ENCODE data around the gene UNC93B1.

UNC93B1 gene

GRCh38 chr11:68022531-68022930 lies 18.6 kb upstream of the UNC93B1 start:
- DNase-seq (ENCODE audit: low read depth), result no peak

DNA sequence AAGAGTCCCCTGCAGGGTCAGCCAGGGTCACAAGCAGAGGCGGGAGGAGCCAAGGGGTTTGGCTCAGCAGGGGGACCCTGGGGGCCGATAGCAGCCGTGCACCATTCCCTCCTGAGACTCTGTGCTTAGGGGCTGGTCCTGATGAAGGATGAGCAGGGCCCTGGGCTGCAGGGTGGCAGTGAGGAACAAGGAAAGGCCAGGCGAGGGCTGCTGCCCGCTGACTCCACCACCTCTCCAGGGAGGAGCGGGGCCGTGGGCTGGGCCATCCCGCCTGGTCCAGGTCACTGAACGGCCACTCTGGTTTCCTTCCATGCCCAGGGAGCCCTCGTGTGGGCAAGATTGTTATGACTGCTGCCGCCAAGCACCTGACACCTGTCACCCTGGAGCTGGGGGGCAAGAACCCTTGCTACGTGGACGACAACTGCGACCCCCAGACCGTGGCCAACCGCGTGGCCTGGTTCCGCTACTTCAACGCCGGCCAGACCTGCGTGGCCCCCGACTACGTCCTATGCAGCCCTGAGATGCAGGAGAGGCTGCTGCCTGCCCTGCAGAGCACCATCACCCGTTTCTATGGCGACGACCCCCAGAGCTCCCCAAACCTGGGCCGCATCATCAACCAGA lies 17.4 kb upstream of the UNC93B1 start:
- no peak for DNase-seq (ENCODE audit: low read depth)

DNA sequence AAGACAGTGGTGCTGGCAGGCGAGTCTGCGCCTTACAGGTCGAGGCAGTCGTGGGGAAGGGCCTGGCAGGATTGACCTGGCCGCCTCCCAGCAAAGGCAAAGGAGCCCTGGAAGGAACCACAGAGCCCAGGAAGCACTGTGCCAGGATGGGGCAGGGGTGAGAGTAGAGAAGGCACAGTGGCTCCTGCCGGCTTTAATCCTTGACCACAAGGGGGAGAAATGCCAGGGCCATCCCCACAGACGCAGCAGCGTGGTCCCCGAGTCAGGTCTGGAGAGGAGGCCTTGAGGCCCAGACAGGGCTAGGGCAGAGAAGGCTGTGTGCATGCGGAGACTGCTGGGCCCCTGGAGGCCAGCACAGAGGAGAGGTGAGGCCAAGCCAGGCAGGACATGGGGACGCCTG lies 16.7 kb upstream of the UNC93B1 start:
- DNase-seq (ENCODE audit: low read depth), result peak; percentile 44

GRCh38 chr11:68019486-68019885 lies 15.6 kb upstream of the UNC93B1 start:
- no peak for DNase-seq (ENCODE audit: low read depth)

GRCh38 chr11:68018730-68019190 lies 14.9 kb upstream of the UNC93B1 start:
- no peak for DNase-seq (ENCODE audit: low read depth)

DNA sequence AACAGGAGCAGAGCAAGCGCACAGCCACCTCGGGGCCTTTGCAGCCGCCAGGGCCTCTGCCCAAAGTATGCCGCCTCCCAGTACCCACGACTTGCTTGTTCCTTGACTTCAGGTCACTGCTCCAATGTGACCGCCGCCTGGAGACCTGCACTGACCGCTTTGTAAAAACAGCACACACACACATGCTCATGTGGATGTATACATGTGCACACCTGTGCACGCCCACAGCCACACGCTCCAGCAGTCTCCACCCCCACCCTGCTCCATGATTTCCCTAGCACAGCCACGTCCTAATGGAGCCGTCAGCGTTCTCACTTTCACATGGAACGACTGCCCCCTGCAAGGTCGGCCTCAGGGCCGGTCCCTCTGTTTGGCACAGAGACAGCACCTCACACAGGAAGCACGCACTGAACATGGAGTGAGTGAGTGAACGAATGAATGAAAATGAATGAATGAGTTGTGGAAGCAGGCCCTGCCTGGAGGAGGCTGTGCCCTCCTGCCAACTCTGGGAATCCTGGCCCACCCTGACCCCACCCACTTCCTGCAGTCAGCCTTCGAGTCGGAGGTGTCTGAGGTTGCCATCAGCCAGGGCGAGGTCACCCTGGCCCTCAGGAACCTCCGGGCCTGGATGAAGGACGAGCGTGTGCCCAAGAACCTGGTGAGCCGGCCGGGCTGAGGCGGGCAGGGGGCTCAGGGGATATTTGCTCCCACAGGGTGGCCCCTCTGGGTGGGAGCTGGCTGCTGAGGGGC lies 14.3 kb upstream of the UNC93B1 start:
- no peak for DNase-seq (ENCODE audit: low read depth)

- DNase-seq (ENCODE audit: low read depth), result no peak
Measured at GRCh38 chr11:68016904-68017817, 13.3 kb upstream of the UNC93B1 start.

DNA sequence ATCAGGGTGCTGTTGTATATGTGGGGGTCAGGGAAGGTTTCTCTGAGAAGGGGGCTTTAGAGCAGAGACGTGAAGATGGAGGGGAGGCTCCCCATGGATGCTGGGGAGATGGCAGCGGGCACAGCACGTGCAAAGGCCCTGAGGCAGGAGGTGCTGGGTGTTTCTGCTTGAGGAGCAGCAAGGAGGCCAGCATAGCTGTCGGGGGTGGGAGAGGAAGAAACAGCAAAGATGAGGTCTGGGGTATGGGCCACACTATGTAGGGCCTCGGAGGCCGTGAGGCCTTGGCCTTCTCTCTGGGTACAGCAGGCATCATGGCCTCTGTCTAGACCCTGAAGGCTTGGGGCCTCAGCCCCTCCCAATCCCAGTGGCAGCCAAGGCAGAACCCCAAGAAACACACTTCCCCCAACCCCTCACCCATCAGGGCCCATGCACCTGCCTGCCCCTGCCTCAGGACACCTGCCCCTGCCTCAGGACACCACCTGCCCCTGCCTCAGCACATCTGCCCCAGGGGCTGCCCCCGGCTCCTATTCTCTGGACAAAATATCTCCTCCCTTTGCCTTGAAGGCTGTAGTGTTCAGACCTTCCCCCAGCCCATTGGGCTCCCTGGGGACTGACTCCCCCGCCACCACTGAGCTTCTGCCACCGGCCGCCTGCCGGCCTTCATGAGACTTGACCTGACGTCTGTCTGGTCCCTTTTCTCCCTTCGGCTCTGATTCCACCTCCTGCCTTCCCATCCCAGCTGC lies 12.4 kb upstream of the UNC93B1 start:
- no peak for DNase-seq (ENCODE audit: low read depth)

DNA sequence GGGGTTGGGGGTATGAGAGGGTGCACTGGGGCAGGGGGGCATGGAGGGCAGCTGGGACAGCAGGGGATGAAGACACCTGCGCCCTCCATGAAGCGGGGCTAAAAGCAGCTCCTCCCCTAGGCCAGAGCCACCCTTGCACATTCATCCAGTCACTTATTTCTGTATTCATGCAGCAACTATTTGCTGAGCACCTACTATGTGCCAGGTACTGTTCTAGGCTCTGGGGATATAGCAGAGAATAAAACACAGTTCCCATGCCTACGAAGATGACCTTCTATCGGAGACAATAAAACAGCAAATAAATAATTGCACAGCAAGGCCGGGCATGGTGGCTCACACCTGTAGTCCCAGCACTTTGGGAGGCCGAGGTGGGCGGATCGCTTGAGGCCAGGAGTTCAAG lies 11.6 kb upstream of the UNC93B1 start:
- no peak for DNase-seq (ENCODE audit: low read depth)

GRCh38 chr11:68014947-68015447 lies 11.1 kb upstream of the UNC93B1 start:
- DNase-seq (ENCODE audit: low read depth), result no peak

- DNase-seq (ENCODE audit: low read depth), result peak; percentile 94
Measured at GRCh38 chr11:68014157-68014946, 10.5 kb upstream of the UNC93B1 start.

DNA sequence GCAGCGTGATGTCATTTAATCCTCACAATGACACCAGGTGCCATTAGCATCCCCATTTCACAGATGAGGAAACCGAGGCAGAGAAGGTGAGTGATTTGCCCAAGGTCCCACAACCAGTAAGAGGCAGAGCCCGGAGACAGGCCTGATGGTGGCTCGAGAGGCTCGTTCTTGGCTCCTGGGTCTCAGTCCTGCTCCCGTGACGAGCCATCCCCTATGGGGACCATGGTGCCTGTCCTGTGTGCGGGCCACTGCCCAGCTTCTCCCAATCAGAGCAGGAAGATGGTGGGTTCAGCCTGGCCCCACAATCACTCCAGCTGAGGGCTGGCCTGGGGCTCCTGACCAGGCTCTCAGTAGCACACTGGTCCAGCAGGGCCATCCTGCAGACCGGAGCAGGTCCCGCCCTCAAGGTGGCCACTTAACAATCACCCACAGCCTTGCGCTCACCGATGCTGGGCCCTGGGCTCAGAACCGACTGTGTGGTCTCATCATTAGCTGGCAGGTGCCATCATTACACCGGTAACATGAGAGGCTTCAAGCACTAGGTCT lies 9.8 kb upstream of the UNC93B1 start:
- DNase-seq (ENCODE audit: low read depth), result no peak

DNA sequence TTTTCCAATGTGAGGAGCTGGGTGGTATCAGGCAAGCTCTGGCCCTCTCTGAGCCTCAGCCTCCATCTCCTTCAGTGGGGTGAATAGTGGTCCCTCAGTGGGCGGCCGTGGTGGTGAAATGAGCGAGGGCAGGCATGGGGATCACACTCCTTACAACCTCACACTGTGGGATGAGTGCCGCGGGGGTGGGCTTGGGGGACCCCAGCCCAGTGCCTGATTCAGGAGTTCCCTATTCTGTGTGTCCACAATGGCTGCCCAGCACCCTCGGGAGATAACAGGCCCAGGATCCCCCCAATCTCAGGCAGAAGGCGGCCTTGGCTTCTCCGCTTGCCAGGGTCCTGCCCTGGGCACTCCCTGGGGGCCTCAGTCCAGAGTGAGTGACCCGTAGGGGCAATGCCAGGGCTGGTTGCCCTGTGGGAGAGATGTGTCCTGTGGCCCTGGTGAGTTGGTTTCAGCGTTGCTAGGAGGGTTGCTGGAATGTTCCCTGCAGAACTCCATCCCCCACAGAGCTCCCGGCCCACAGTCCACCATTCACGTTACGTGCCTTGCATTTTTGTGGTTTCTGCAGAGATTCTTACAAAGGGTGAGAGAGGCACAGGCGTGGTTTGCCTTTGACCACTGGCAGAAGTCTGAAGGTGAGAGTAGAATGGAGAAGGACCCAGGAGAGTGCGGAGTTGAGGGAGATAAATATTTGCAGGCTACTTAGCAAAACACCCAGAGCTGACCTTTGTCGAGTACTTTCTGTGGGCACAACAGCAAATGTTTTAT lies 9.1 kb upstream of the UNC93B1 start:
- DNase-seq (ENCODE audit: low read depth), result peak; percentile 98

DNA sequence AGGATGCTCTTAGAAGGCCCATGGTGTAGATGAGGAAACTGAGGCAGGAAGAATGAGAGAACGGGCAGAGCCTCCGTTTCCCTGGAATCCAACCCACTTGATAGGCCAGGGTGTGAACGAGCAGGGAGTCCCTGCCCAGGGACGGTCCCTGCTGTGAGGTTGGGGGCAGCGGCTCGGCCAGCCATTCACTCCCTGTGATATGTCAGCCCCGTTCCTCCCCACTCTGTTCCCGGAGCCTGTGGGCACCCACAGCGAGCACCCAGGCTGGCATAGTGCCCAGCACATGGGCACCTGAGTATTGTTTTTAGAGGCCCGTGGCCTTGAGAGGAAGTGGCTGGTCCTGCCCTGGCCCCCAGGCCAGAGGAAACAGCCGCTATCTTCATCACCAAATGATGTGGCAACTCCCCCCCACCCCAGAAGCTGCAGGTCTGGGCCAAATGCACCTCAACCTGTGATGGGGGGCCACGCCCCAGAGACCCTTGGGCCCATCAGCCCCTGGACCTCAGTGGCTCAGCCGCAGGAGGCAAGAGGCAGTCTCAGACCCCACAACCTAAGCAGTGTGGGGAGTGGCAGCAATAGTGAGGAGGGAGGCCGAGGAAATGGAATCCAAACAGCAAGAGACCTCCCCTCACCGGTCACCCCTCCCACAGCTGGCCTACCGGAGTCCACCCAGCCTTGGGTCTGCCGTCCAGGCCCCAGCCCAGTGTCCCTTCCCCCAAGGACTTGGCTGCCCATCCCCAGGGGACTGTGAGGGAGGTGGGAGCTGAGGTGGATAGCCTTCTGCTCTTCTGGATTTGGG lies 8.3 kb upstream of the UNC93B1 start:
- no peak for DNase-seq (ENCODE audit: low read depth)

DNA sequence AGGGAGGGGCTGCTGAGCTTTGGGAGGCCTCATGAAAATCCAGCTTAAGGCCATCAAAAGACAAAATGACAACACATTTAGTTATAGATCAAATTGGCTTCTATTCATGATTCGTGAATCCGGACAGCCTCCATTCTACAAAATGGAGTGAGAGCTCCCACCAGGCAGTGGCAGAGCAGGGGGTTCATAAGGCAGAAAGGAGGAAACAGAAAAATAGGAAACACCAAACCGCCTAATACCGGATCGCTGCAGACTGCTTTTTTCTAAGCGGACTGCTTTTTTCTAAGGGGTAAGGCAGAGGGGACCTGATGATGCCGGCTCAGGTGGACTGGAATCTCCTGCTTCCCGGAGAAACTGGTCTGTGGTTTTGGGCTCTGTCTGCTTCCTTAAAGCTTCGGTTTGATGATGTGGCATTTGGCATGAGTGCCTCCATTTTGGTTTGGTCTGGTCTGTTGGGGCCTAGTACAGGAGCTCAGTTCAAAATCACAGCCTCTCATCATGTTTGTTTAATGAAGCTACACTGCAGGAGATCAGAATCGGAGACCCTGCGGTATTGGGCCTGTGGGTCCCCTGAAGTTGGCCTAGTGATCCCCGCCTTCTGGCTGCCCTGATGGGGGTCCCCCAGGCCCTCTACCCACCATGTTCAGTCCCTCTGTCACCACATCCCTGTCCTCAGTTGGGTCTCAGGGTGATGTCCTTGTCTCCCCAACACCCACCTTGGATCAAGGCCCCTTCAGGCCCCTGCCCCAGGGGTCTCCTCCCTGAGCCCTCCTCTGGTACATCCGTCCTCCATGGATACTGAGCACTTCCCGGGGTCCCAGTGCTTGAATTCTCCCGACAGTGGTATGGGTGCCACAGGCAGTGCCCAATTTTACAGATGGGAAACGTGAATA lies 7.4 kb upstream of the UNC93B1 start:
- DNase-seq (ENCODE audit: low read depth), result no peak

DNA sequence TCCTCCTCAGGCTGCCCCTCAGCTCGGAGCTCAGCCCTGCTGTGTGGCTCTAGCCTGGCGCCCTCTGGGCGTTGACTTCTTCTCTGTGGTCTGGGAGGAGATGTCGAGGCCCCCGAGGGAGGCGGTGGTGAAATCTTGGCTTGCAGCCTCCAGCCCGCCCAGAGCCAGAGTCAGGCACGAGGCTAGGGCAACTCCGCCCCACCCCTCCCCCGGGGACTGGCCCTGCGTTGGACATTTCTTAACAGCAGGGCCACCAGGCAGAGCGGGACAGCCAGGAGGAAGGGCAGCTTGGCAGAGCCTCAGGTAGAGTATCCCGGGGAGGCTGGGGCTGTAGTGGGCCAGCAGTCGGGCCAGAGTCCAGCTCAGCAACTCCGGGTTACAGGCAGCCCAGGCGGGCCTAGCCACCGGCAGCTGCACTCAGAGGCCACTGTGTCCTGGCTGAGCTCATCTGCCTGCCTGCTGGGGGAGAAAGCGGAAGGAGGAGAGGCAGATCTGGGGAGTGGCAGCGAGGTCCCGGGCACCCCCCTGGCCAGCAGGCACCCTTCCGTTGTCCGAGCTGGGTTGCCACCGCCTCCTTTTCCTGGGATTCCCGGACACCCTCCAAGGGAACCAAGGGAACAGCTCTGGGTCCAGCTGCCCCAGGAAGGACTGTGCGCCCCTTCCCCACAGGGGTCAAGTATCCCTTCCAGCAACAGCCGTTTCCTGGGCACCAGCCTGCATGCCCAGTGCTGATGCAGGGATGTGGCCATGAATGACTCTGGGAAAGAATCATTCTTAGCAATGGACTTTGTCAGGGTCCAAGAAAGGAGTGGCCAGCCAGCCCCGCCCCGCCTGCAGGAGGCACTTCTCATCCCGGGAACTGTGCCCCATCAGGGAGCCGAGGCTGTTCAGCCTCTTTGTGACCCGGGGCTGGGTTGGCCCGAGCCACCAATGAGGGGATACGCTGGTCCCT lies 6.5 kb upstream of the UNC93B1 start, which contains the start of gene ALDH3B1:
ALDH3B1 (plus strand) TSS at position 238 of the 952 bp plus-strand sequence. CDS start 4,971 bp downstream, outside the sequence.
- peak; percentile 90 for DNase-seq (ENCODE audit: low read depth)

Measured in amniotic epithelial cell (primary cell).